ENCODE results near the gene MYRF.

Gene MYRF

DNA sequence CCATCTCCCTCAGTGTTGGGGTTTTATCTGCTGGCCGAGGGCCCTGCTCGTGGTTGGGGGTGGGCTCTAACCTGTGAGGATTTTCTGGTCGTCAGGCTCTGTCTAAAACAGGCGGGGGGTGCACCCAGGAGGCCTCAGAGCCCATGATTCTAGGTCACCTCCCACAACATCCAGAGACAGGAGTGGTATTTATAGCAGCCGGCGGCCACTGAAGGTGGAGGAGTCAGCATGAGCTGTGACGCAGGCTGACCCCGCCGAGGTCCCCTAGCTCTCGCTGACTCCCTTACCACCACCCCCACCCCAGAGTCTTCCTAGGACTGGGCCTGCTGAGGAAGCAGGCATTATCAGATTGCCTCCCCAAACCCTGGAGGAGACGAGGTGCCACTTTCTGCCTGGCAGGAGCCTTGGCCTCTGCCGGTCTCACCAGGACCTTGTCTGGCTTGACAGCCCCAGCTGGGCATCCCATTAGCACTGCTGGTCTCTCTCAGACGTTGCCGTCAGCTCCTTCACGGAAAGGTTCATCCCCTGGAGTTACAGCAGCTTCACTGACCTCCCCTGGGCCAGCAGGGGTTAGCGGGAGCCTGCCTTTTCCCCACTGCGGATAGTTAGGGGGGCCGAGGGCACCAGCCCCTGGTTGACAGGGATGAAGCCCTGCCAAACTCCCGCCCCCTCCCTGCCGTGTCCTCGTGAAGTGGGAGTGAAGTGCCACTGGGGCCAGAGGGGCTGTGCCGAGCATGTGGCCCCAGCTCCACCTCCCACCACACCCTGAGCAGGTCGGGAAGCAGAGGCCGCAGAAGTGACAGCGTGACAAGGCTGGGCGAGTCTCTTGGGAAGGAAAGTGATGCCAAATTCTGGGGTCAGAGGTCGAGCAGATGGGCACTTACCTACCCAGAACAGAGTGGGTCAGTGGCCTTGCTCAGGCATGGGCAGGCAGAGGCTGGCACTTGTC, 45.7 kb upstream of the MYRF start:
- TF ChIP-seq EZH2phosphoT487 (IDR thresholded peaks at IDR 0.05; ENCODE audit: borderline replicate concordance) = no peak
- TF ChIP-seq, protein P1, sequence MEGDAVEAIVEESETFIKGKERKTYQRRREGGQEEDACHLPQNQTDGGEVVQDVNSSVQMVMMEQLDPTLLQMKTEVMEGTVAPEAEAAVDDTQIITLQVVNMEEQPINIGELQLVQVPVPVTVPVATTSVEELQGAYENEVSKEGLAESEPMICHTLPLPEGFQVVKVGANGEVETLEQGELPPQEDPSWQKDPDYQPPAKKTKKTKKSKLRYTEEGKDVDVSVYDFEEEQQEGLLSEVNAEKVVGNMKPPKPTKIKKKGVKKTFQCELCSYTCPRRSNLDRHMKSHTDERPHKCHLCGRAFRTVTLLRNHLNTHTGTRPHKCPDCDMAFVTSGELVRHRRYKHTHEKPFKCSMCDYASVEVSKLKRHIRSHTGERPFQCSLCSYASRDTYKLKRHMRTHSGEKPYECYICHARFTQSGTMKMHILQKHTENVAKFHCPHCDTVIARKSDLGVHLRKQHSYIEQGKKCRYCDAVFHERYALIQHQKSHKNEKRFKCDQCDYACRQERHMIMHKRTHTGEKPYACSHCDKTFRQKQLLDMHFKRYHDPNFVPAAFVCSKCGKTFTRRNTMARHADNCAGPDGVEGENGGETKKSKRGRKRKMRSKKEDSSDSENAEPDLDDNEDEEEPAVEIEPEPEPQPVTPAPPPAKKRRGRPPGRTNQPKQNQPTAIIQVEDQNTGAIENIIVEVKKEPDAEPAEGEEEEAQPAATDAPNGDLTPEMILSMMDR (conservative IDR thresholded peaks at IDR 0.05; ENCODE audit: low read length) = no peak
- Histone ChIP-seq H3K9me3 (ENCODE audit: insufficient read depth, low read depth, low read length) (no peaks in the 10 kb centered on the region), H3F3A (ENCODE audit: low read depth) (no peaks in the 10 kb centered on the region), H3K9ac (ENCODE audit: low read depth, low read length, poor library complexity, severe bottlenecking) (no peak overlapping the region), H3K79me2 (ENCODE audit: insufficient read depth, low read length) (no peaks in the 10 kb centered on the region), H3K4me2 (ENCODE audit: low read depth, low read length, poor library complexity, severe bottlenecking) (no peak overlapping the region), H4K20me1 (ENCODE audit: insufficient read depth, low read length, poor library complexity, severe bottlenecking) (no peaks in the 10 kb centered on the region), H2AFZ (ENCODE audit: low read length) (no peak overlapping the region), H3K9me2 (replicated peaks; ENCODE audit: low read depth, low read length) (no peaks in the 10 kb centered on the region), H3K27me3 (ENCODE audit: insufficient read depth, low read length, poor library complexity, severe bottlenecking) (no peaks in the 10 kb centered on the region), H3K4me1 (ENCODE audit: insufficient read depth, low read length, poor library complexity, severe bottlenecking) (peaks cover 7% of the 10 kb centered on the region), H3K36me3 (ENCODE audit: insufficient read depth, low read length) (no peaks in the 10 kb centered on the region), H3K4me3 (ENCODE audit: low read length, poor library complexity, severe bottlenecking) (no peak overlapping the region)

GRCh38 chr11:61707574-61707973, 44.9 kb upstream of the MYRF start:
- H3F3A ChIP-seq (ENCODE audit: low read depth) = no peaks in the 10 kb centered on the region
- no peak overlapping the region for H3K4me2 ChIP-seq (ENCODE audit: low read depth, low read length, poor library complexity, severe bottlenecking)
- TF ChIP-seq, protein P1 (conservative IDR thresholded peaks at IDR 0.05; ENCODE audit: low read length) = no peak
- TF ChIP-seq EZH2phosphoT487 (IDR thresholded peaks at IDR 0.05; ENCODE audit: borderline replicate concordance) = no peak
- peaks cover 5% of the 10 kb centered on the region for H3K4me1 ChIP-seq (ENCODE audit: insufficient read depth, low read length, poor library complexity, severe bottlenecking)
- no peaks in the 10 kb centered on the region for H3K9me2 ChIP-seq (replicated peaks; ENCODE audit: low read depth, low read length)
- H4K20me1 ChIP-seq (ENCODE audit: insufficient read depth, low read length, poor library complexity, severe bottlenecking) = no peaks in the 10 kb centered on the region
- H3K79me2 ChIP-seq (ENCODE audit: insufficient read depth, low read length) = no peaks in the 10 kb centered on the region
- H3K27me3 ChIP-seq (ENCODE audit: insufficient read depth, low read length, poor library complexity, severe bottlenecking) = no peaks in the 10 kb centered on the region
- H3K36me3 ChIP-seq (ENCODE audit: insufficient read depth, low read length) = no peaks in the 10 kb centered on the region
- no peak overlapping the region for H2AFZ ChIP-seq (ENCODE audit: low read length)
- no peak overlapping the region for H3K4me3 ChIP-seq (ENCODE audit: low read length, poor library complexity, severe bottlenecking)
- no peaks in the 10 kb centered on the region for H3K9me3 ChIP-seq (ENCODE audit: insufficient read depth, low read depth, low read length)
- no peak overlapping the region for H3K9ac ChIP-seq (ENCODE audit: low read depth, low read length, poor library complexity, severe bottlenecking)

GRCh38 chr11:61709110-61709509, 43.3 kb upstream of the MYRF start:
- no peaks in the 10 kb centered on the region for H3K36me3 ChIP-seq (ENCODE audit: insufficient read depth, low read length)
- H3F3A ChIP-seq (ENCODE audit: low read depth) = no peaks in the 10 kb centered on the region
- no peak overlapping the region for H3K4me2 ChIP-seq (ENCODE audit: low read depth, low read length, poor library complexity, severe bottlenecking)
- H2AFZ ChIP-seq (ENCODE audit: low read length) = no peak overlapping the region
- H3K4me1 ChIP-seq (ENCODE audit: insufficient read depth, low read length, poor library complexity, severe bottlenecking) = no peaks in the 10 kb centered on the region
- no peak overlapping the region for H3K4me3 ChIP-seq (ENCODE audit: low read length, poor library complexity, severe bottlenecking)
- TF ChIP-seq, protein P1 (conservative IDR thresholded peaks at IDR 0.05; ENCODE audit: low read length) = no peak
- TF ChIP-seq EZH2phosphoT487 (IDR thresholded peaks at IDR 0.05; ENCODE audit: borderline replicate concordance) = no peak
- H3K9me3 ChIP-seq (ENCODE audit: insufficient read depth, low read depth, low read length) = no peaks in the 10 kb centered on the region
- no peaks in the 10 kb centered on the region for H4K20me1 ChIP-seq (ENCODE audit: insufficient read depth, low read length, poor library complexity, severe bottlenecking)
- no peaks in the 10 kb centered on the region for H3K79me2 ChIP-seq (ENCODE audit: insufficient read depth, low read length)
- H3K9me2 ChIP-seq (replicated peaks; ENCODE audit: low read depth, low read length) = no peaks in the 10 kb centered on the region
- H3K9ac ChIP-seq (ENCODE audit: low read depth, low read length, poor library complexity, severe bottlenecking) = no peak overlapping the region
- no peaks in the 10 kb centered on the region for H3K27me3 ChIP-seq (ENCODE audit: insufficient read depth, low read length, poor library complexity, severe bottlenecking)
